Upper lobe of right lung (tissue), 1 donor: Measurements from ENCODE around the gene LILRA5. TPM values are rescaled to one million over a fixed set of nuclear protein-coding genes. Genes with fewer than 3 reads are reported as not detected.

Experiments used
- ATAC-seq: fragments of 200-7000 bp; cut with Tn5 transposase; one replicate; pipeline ENCODE4 v1.9.1; 2020; ENCODE audit warnings: mild to moderate bottlenecking, moderate library complexity
- DNase-seq: peaks from one replicate; pipeline ENCODE4 v3.0.0-alpha.2; 2020
- H3K27ac ChIP-seq: fragments of 200-600 bp; one replicate; pipeline ENCODE4 v1.8.0; 2022
- H3K27me3 ChIP-seq: fragments of 200-600 bp; one replicate; pipeline ENCODE4 v1.8.0; 2022; ENCODE audit warnings: mild to moderate bottlenecking
- H3K36me3 ChIP-seq: fragments of 200-600 bp; one replicate; pipeline ENCODE4 v1.8.0; 2022
- H3K4me1 ChIP-seq: fragments of 200-600 bp; one replicate; pipeline ENCODE4 v1.8.0; 2022
- H3K4me3 ChIP-seq: fragments of 200-600 bp; one replicate; pipeline ENCODE4 v1.8.0; 2022; ENCODE audit warnings: mild to moderate bottlenecking
- H3K9me3 ChIP-seq: fragments of 200-600 bp; one replicate; pipeline ENCODE4 v1.8.0; 2022
- intact Hi-C: fragments of 100-400 bp; cut with DNase I; formaldehyde crosslinking; loops from one replicate; pipeline ENCODE4 v1.11.0; 2022
- total RNA-seq: library from RNA; stranded (reverse); fragmentation: NEBNext Ultra II Directional; extraction: Animal tissue kit (Norgen Biotek cat#: 25700); gene quantifications from one replicate; pipeline ENCODE4 v1.2.1, GENCODE V29; 2021
- TF ChIP-seq, protein P1 (sequence below): fragments of 200-600 bp; IDR thresholded peaks from one replicate; pipeline ENCODE4 v1.8.0; 2022; ENCODE audit warnings: antibody characterized with exemption
- donor health status: DM: no; HTN: yes; CAD: no; lungs with severe emphysema.

Gene LILRA5
- total RNA-seq, 1 donor from 2014 or later: 13.5 TPM

DNA sequence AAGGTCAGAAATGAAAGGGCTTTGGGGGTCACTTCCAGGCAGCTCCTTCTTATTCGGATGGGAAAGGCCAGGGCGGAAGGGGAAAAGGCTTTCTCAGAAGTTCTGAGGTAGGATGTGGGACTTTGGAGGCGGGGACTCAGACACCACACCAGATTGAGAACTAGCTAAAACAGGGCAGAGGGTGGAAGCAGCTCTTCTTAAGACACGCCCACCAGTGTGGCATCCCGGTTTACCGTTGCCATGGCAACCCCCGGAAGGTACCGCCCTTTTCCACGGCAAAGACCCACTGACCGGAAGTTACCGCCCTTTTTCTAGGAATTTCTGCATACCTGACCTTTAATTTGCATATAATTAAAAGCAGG is 3.8 kb upstream of the LILRA5 start:
- TF ChIP-seq, protein P1, sequence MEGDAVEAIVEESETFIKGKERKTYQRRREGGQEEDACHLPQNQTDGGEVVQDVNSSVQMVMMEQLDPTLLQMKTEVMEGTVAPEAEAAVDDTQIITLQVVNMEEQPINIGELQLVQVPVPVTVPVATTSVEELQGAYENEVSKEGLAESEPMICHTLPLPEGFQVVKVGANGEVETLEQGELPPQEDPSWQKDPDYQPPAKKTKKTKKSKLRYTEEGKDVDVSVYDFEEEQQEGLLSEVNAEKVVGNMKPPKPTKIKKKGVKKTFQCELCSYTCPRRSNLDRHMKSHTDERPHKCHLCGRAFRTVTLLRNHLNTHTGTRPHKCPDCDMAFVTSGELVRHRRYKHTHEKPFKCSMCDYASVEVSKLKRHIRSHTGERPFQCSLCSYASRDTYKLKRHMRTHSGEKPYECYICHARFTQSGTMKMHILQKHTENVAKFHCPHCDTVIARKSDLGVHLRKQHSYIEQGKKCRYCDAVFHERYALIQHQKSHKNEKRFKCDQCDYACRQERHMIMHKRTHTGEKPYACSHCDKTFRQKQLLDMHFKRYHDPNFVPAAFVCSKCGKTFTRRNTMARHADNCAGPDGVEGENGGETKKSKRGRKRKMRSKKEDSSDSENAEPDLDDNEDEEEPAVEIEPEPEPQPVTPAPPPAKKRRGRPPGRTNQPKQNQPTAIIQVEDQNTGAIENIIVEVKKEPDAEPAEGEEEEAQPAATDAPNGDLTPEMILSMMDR: no peak
- no peaks in the 10 kb centered on the region for H3K36me3 ChIP-seq
- H3K4me1 ChIP-seq: no peaks in the 10 kb centered on the region
- H3K27ac ChIP-seq: peak overlapping the region; percentile 63
- peak overlapping the region; percentile 19 for H3K4me3 ChIP-seq
- intact Hi-C loops: no loop called here
- DNase-seq (peak; percentile 85), ATAC-seq (peak; percentile 82)
- H3K27me3 ChIP-seq: peaks cover 8% of the 10 kb centered on the region
- no peaks in the 10 kb centered on the region for H3K9me3 ChIP-seq

- no peak overlapping the region for H3K27ac ChIP-seq
- peaks cover 8% of the 10 kb centered on the region for H3K27me3 ChIP-seq
- TF ChIP-seq, protein P1: no peak
- DNase-seq (no peak), ATAC-seq (no peak)
- H3K9me3 ChIP-seq: no peaks in the 10 kb centered on the region
- no peaks in the 10 kb centered on the region for H3K4me1 ChIP-seq
- no peak overlapping the region for H3K4me3 ChIP-seq
- no peaks in the 10 kb centered on the region for H3K36me3 ChIP-seq
- intact Hi-C loops: no loop called here
Observed at GRCh38 chr19:54315956-54316355, 3.0 kb upstream of the LILRA5 start.

DNA sequence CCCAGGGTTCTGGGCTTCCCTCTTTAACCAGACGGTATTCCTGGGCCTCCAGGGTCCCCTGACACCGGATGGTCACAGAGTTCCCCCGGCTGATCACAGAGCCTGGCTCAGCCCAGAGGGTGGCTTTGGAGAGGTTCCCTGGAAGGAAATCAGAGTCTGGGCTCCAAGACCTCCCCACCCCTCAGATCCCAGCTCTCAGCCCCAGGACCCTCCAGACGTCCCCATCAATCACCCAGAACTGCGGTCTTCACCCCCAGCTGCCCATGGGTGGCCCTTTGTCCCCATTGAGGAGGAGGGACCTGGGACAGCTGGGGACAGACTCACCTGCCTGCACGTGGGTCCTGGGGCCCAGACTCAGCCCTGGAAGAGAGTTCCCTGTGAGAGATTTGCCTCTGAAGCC is 955 bp downstream of the LILRA5 start:
- DNase-seq (no peak), ATAC-seq (no peak)
- intact Hi-C loops: no loop called here
- H3K27ac ChIP-seq: no peak overlapping the region
- no peaks in the 10 kb centered on the region for H3K36me3 ChIP-seq
- peaks cover 8% of the 10 kb centered on the region for H3K27me3 ChIP-seq
- TF ChIP-seq, protein P1: no peak
- no peaks in the 10 kb centered on the region for H3K4me1 ChIP-seq
- no peak overlapping the region for H3K4me3 ChIP-seq
- no peaks in the 10 kb centered on the region for H3K9me3 ChIP-seq

- Histone ChIP-seq H3K4me3 (no peak overlapping the region), H3K4me1 (no peaks in the 10 kb centered on the region), H3K27ac (no peak overlapping the region), H3K9me3 (no peaks in the 10 kb centered on the region), H3K27me3 (peaks cover 9% of the 10 kb centered on the region), H3K36me3 (no peaks in the 10 kb centered on the region)
- DNase-seq (no peak), ATAC-seq (no peak)
- TF ChIP-seq, protein P1: no peak
- intact Hi-C loops: no loop called here
Observed at GRCh38 chr19:54311486-54311885, 1.5 kb downstream of the LILRA5 start.

DNA sequence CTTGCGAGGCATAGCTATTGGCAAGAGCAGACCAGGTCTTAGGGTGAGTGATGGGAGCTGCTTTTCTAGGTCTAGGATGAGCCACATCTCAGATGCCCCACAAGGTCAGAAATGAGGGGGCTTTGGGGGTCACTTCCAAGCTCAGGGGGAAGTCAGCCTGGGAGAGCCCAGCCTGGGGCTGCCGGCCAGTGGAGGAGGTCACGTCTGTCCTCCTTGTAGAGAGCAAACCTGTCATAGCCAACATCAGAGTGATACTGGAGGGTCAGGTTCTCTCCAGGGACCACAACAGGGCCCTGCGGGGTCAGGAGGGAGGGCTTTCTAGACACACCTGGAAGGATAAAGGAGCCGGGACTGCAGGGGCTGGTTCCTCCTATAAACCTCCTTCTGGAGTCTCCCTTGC is 2.4 kb downstream of the LILRA5 start:
- no peak for ATAC-seq
- H3K27ac ChIP-seq: no peak overlapping the region

More for the DNA sequence above, 2.4 kb downstream of the LILRA5 start:
- TF ChIP-seq, protein P1: no peak
- intact Hi-C loops: no loop called here
- H3K4me3 ChIP-seq: no peak overlapping the region
- no peak for DNase-seq
- peaks cover 19% of the 10 kb centered on the region for H3K27me3 ChIP-seq
- H3K9me3 ChIP-seq: no peaks in the 10 kb centered on the region
- H3K4me1 ChIP-seq: no peaks in the 10 kb centered on the region
- H3K36me3 ChIP-seq: no peaks in the 10 kb centered on the region
